Tibial artery (tissue), 4 donors: ENCODE measurements around the gene TRPC4AP.
"Not testable (repeated sequence)": the region's sequence is repeated elsewhere in the genome, so short reads cannot be mapped to it uniquely, and the experiment has no call there.

ENCODE experiments used
- DNase-seq, 2 donors: peaks; one replicate each; pipeline ENCODE4 v3.0.0-alpha.2; 2019
- H3K27ac ChIP-seq, 2 donors: fragments of 200-600 bp; sonication (generic) in 1 of 2; 1 replicate in 1 of 2; 2 replicates in 1 of 2; pipeline ENCODE4 v1.5.1; 2018 to 2019; ENCODE audit warnings: mild to moderate bottlenecking in 1 of 2
- H3K27me3 ChIP-seq, 2 donors: fragments of 200-600 bp; sonication (generic) in 1 of 2; one replicate each; pipeline versions ENCODE4 v1.5.1 to v1.6.0; 2016 to 2019
- H3K36me3 ChIP-seq, 3 donors: fragments of 200-600 bp; sonication (generic) in 2 of 3; one replicate each; pipeline ENCODE4 v1.5.1; 2016 to 2019; ENCODE audit warnings: mild to moderate bottlenecking in 2 of 3
- H3K4me1 ChIP-seq, 4 donors: fragments of 200-600 bp; sonication (generic) in 2 of 4; 1 replicate in 3 of 4; 2 replicates in 1 of 4; pipeline ENCODE4 v1.5.1; 2016 to 2019
- H3K4me3 ChIP-seq, 2 donors: fragments of 200-600 bp; sonication (generic) in 1 of 2; 1 replicate in 1 of 2; 2 replicates in 1 of 2; pipeline ENCODE4 v1.5.1; 2018 to 2019; ENCODE audit warnings: mild to moderate bottlenecking in 2 of 2
- H3K9me3 ChIP-seq, 3 donors: fragments of 200-600 bp; sonication (generic) in 1 of 3; one replicate each; pipeline ENCODE4 v1.5.1; 2016 to 2019
- CTCF ChIP-seq, 2 experiments: fragments of 200-600 bp in 1 of 2; fragments of 450-650 bp in 1 of 2; IDR thresholded peaks; one replicate each; pipeline ENCODE4 v1.5.1; 2017 to 2019; ENCODE audit warnings: antibody characterized with exemption in 2 of 2, mild to moderate bottlenecking in 1 of 2, moderate library complexity in 1 of 2
- intact Hi-C: fragments of 100-400 bp; cut with DNase I; formaldehyde crosslinking; loops from one replicate; pipeline ENCODE4 v1.15.0; 2023; ENCODE audit warnings: low total_unique reads

The TRPC4AP gene

DNA sequence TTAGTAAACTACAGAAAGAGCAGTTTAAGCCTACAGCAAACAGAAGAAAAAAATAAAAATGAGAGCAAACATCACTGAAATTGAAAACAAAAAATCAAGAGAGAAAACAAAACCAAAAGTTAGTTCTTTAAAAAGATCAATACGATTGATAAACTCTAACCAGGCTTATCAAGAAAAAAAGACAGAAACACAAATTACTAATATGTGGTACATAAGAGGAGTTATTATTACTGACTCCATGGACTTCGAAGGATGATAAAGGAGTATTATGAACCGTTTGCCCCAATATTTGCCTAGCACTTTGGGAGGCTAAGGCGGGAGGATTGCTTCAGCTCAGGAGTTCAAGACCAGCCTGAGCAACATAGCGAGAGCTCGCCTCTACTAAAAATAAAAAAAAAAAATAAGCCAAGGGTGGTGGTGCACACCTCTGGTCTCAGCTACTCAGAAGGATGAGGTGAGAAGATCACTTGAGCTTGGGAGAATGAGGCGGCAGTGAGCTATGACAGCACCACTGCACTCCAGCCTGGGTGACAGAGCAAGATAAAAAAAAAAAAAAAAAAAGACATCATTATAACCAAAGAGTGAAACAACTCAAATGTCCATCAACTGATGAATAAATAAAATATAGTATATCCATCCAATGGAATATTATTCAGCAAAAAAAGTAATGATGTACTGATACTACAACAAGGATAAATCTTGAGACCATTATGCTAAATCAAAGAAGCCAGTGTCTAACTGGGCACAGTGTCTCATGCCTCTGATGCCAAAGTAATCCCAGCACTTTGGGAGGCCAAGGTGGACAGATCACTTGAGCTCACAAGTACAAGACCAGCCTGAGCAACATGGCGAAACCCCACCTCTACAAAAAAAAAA, 12.9 kb downstream of the TRPC4AP start:
- Histone ChIP-seq H3K9me3 (no peaks in the 10 kb centered on the region), H3K4me1 (peaks cover 0 to 42% (median 0%) of the 10 kb centered on the region in 4 donors), H3K36me3 (peaks cover 10 to 24% (median 18%) of the 10 kb centered on the region in 3 donors), H3K4me3 (no peak overlapping the region), H3K27ac (no peak overlapping the region), H3K27me3 (no peaks in the 10 kb centered on the region)
- TF ChIP-seq CTCF (IDR thresholded peaks at IDR 0.05): no peak
- intact Hi-C loops: loop anchor here (5.0 kb wide), 1 partner anchor 197 kb away; no protein-coding TSS in a partner anchor
- DNase-seq: no peak

GRCh38 chr20:35077872-35078271, 14.7 kb downstream of the TRPC4AP start:
- intact Hi-C loops: no loop called here
- peaks cover 10 to 24% (median 18%) of the 10 kb centered on the region in 3 donors for H3K36me3 ChIP-seq
- H3K9me3 ChIP-seq: no peaks in the 10 kb centered on the region
- H3K4me3 ChIP-seq: no peak overlapping the region
- DNase-seq: no peak
- no peak for TF ChIP-seq CTCF (IDR thresholded peaks at IDR 0.05)
- H3K27me3 ChIP-seq: no peaks in the 10 kb centered on the region
- H3K4me1 ChIP-seq: peaks cover 0 to 32% (median 0%) of the 10 kb centered on the region in 4 donors
- H3K27ac ChIP-seq: no peak overlapping the region

- Histone ChIP-seq H3K27me3 (no peaks in the 10 kb centered on the region), H3K4me3 (no peak overlapping the region), H3K9me3 (no peaks in the 10 kb centered on the region), H3K36me3 (peaks cover 10 to 24% (median 18%) of the 10 kb centered on the region in 3 donors), H3K27ac (no peak overlapping the region), H3K4me1 (peaks cover 0 to 27% (median 0%) of the 10 kb centered on the region in 4 donors)
- no peak for TF ChIP-seq CTCF (IDR thresholded peaks at IDR 0.05)
- no peak for DNase-seq
- intact Hi-C loops: no loop called here
Measured at GRCh38 chr20:35077341-35077740, 15.3 kb downstream of the TRPC4AP start.

DNA sequence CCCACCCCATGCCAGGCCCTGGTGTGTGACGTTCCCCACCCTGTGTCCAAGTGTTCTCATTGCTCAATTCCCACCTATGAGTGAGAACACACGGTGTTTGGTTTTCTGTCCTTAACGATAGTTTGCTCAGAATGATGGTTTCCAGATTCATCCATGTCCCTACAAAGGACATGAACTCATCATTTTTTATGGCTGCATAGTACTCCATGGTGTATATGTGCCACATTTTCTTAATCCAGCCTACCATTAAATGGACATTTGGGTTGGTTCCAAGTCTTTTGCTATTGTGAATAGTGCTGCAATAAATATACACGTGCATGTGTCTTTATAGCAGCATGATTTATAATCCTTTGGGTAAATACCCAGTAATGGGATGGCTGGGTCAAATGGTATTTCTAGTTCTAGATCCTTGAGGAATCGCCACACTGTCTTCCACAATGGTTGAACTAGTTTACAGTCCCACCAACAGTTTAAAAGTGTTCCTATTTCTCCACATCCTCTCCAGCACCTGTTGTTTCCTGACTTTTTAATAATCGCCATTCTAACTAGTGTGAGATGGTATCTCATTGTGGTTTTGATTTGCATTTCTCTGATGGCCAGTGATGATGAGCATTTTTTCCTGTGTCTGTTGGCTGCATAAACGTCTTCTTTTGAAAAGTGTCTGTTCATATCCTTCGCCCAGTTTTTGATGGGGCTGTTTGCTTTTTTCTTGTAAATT, 21.0 kb downstream of the TRPC4AP start:
- H3K27me3 ChIP-seq, H3K4me3 ChIP-seq, intact Hi-C loops, DNase-seq, H3K27ac ChIP-seq, H3K9me3 ChIP-seq: not testable (repeated sequence)
- peaks cover 3 to 27% (median 10%) of the 10 kb centered on the region in 3 donors for H3K36me3 ChIP-seq
- H3K4me1 ChIP-seq: peaks cover 0 to 10% (median 5%) of the 10 kb centered on the region in 4 donors

DNA sequence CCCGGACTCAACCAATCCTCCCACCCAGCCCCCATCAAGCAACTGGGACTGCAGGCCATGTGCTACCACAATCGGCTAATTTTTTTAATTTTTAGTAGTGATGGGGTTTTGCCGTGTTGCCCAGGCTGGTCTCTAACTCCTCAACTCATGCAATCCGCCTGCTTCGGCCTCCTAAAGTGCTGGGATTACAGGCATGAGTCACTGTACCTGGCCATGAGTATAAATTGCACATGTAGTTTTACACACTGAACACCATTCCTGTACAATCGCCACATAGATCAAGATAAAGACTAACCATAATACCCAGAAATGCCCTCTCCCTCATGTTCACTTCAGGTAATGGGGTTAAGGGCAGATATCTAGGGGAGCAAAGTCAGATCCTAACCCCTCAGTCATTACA, 26.4 kb downstream of the TRPC4AP start:
- H3K4me3 ChIP-seq: no peak overlapping the region
- intact Hi-C loops: no loop called here
- peaks cover 0 to 28% (median 12%) of the 10 kb centered on the region in 3 donors for H3K36me3 ChIP-seq

More for the DNA sequence above, 26.4 kb downstream of the TRPC4AP start:
- Histone ChIP-seq H3K9me3 (no peaks in the 10 kb centered on the region), H3K4me1 (peaks cover 0 to 16% (median 6%) of the 10 kb centered on the region in 4 donors), H3K27me3 (no peaks in the 10 kb centered on the region), H3K27ac (no peak overlapping the region)
- no peak for TF ChIP-seq CTCF (IDR thresholded peaks at IDR 0.05)
- DNase-seq: no peak
